ELF-1 (cell line): ENCODE results near the gene PDC.
"Not testable (repeated sequence)": the region's sequence is repeated elsewhere in the genome, so short reads cannot be mapped to it uniquely, and the experiment has no call there.

Experiments
- DNase-seq: peaks from one replicate; pipeline ENCODE4 v3.0.0-alpha.2; 2016; ENCODE audit warnings: low read depth, low spot score

Gene PDC

DNA sequence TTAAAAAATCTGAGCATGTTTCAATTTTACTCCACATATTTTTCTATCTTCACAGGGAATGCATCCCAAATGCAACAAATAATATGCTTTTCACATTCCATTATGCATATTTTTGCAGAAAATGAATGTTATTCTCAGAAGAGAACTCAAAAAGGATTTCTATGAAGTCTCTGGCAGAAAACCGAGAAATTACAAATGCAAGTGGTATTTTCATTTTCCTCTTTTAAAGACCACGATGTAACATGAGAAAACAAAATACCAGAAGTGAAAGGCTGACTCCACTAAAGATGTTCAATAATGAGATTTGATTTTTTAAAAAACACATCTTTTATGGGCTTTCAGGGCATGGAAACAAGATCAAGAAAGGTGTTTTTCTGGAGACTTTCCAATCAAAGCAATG, 5.0 kb upstream of the PDC start:
- DNase-seq: no peak

GRCh38 chr1:186465491-186465890, 4.6 kb upstream of the PDC start:
- not testable (repeated sequence) for DNase-seq

- no peak for DNase-seq
These were observed 3.0 kb upstream of the PDC start for GRCh38 chr1:186463926-186464325.

DNA sequence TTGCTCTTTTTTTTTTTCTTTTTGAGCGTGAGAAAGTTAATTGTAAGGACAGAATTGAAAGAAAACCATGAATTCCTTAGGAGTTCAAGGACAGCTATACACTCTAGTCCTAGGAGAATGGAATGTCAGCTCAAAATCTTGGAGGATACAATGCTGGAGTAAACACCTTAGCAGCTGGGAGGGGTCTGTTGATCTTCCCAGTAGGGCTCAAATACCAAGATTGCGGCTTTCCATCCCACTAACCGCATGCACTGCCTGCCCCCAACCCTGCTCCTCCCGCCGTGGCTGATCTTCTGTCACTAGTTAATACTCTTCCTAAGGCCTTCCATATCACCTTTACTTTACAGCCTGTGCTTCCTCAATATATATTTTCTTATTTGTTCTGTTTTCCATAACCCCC, 2.6 kb upstream of the PDC start:
- peak; percentile 5 for DNase-seq

DNA sequence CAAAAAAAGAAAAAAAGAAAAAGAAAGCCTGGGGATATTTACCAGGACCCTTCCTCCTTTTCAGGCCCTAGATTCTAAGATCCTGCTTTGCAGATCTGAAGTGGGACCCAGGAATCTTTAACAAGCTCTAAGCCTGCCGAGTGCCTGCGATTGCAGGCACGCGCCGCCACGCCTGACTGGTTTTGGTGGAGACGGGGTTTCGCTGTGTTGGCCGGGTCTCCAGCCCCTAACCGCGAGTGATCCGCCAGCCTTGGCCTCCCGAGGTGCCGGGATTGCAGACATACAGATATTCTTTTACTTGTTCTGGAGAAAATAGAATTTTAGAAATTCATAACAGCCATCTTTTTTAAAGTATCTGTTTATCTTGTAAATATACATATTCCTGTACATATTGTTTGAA, 1.8 kb downstream of the PDC start:
- not testable (repeated sequence) for DNase-seq

DNA sequence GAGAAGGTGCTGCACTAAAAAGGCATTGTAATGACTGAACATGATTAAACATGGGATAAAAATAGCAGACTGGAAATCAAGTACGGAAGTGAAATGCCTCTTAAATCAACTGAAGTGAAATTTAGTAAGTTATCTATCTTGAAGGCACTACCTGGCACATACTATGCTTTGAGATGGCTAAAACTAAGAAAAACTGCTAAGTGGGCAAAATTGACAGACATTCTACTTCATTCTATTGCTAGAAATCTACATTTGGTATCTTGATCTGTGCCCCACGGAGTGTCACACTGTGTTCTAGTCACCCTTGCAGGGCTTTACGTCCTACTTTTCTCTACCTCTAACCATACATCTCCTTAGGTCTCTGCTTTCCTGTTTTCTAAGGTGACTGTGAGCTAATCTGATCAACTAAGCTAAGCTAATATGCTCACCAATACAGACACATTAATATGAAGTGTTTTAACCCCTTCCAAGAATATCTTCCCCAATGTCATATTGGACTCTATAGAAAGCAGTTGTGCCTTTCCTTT, 4.1 kb downstream of the PDC start:
- no peak for DNase-seq

- DNase-seq: no peak
These were observed 5.9 kb downstream of the PDC start for GRCh38 chr1:186454981-186455380.

GRCh38 chr1:186446152-186446551, 14.8 kb downstream of the PDC start:
- DNase-seq: no peak

- no peak for DNase-seq
These were observed 17.3 kb downstream of the PDC start for GRCh38 chr1:186443638-186444037.

- DNase-seq: no peak
These were observed 18.1 kb downstream of the PDC start for GRCh38 chr1:186442651-186443375.

- DNase-seq: no peak
These were observed 20.3 kb downstream of the PDC start for GRCh38 chr1:186440584-186440983.

DNA sequence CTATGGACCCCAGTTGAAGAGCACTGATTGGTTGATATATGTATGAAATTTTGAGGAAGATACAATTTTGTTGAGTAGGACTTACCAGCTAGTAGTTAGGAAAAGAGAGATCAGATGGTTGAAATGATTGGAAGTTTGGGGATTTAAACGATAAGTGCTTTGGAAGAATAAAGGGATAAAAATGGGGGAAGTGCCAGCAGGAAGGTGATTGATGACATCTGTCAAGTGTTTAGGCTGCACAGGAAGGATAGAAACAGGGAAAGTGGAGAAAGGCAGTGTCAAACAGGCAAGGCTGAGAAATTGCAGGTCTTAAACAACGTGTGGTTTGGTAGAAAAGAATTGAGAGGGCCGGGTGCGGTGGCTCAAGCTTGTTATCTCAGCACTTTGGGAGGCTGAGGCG, 22.3 kb downstream of the PDC start:
- DNase-seq: no peak

GRCh38 chr1:186435336-186435735, 25.6 kb downstream of the PDC start:
- DNase-seq: no peak

DNA sequence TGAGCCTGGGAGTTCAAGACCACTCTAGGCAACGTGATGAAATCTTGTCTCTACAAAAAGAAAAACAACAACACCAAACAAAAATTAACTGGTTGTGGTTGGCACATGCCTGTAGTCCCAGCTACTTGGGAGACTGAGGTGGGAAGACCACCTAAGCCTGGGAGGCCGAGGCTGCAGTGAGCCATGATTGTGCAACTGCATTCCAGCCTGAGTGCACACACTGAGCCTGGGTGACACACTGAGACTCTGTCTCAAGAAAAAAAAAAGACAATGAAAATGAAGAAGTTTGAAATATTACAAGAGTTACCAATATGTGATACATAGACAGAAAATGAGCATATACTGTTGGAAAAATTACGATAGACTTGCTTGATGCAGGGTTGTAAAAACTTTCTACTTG, 31.9 kb downstream of the PDC start:
- DNase-seq: no peak

DNA sequence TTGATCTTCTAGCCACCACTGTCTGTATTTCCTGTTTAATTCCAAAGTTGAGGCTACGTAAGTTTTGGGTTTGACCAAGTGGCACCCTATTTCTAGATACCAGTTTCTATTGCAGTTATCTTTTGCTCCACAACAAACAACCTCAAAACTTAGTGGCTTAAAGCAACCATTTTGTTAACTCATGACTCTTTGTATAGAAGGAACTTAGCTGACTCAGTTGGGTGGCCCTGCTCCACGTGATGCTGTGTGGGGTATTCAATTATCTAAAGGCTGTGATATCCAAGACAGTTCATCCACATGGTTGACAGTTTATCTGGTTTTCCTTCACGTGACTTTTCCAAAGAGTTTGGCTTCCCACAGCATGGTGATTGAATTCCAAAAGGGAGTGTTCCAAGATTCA, 34.8 kb downstream of the PDC start:
- no peak for DNase-seq

- no peak for DNase-seq
These were observed 36.4 kb downstream of the PDC start for GRCh38 chr1:186424539-186424938.

DNA sequence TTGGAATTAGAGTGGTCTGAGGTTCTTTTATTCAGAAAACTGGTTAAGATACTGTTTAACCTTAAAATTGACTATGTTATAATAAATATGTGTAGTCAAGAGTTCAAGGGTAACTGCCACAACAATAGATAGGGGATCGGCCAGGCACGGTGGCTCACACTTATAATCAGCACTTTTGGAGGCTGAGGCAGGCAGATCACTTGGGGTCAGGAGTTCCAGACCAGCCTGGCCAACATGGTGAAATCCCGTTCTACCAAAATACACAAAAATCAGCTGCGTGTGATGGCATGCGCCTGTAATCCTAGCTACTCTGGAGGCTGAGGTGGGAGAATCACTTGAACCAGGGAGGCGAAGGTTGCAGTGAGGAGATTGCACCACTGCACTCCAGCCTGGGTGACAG, 39.5 kb downstream of the PDC start:
- no peak for DNase-seq

- no peak for DNase-seq
These were observed 40.0 kb downstream of the PDC start for GRCh38 chr1:186420923-186421322.

GRCh38 chr1:186420311-186420710, 40.6 kb downstream of the PDC start:
- no peak for DNase-seq

DNA sequence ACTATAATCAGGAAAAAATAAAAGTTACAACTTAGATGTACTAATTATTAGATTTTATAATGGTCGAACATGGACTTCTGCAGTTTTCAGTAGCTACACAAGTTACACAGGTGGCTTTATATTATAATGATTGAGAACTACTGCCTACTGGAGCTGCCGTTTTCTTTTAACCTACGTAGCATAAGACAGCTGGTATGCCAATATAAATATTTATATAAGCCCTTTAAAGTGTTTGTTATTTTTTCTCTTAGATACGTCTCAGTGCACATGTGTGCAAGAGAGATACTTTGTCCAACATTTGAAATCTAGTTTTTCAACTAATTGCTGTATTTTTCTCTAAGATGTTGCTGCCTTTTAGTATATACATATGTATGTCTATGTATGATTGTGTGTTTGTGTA, 42.4 kb downstream of the PDC start:
- DNase-seq: no peak

DNA sequence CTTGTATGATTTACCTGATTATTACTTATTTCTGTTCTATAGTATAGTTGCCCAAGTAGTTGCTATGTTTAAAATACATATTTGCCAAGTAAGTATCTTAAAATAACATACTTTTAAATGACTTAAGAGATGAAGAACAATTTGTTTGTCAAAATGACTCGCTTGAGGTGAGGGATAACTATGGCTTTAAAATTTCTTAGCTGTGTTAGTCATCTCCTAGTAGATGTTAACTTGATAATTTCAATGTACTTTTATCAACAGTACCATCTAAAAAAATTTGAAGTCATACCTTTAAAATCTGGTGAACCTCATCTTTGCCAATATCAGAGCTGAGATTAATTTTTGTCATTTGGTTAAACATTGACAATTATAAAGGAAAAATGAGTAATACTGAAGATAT, 47.6 kb downstream of the PDC start:
- no peak for DNase-seq

DNA sequence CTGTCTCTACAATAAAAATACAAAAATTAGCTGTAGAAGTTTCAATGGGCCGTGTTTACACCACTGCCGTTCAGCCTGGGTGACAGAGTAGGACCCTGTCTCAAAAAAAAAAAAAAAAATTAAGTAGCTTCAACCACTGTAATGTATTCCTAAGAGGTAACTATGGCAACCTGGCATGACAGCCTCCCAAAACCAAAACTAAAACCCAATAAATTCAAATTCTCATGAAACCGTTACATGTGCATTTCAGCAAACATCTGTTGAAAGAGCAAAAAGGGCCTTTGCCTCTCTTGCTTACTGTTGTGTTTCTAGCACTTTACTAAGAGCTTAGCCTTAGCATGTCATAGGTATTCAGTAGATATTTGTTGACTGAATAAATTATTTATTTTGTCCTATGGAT, 51.8 kb downstream of the PDC start:
- no peak for DNase-seq

- no peak for DNase-seq
These were observed 56.4 kb downstream of the PDC start for GRCh38 chr1:186404454-186405051.
